ENCODE results near the gene TRIM7. TPM values are rescaled to one million over a fixed set of nuclear protein-coding genes. Genes with fewer than 3 reads are reported as not detected.

The TRIM7 gene
- total RNA-seq, 1 experiment from 2014 or later, result 30.2 TPM

DNA sequence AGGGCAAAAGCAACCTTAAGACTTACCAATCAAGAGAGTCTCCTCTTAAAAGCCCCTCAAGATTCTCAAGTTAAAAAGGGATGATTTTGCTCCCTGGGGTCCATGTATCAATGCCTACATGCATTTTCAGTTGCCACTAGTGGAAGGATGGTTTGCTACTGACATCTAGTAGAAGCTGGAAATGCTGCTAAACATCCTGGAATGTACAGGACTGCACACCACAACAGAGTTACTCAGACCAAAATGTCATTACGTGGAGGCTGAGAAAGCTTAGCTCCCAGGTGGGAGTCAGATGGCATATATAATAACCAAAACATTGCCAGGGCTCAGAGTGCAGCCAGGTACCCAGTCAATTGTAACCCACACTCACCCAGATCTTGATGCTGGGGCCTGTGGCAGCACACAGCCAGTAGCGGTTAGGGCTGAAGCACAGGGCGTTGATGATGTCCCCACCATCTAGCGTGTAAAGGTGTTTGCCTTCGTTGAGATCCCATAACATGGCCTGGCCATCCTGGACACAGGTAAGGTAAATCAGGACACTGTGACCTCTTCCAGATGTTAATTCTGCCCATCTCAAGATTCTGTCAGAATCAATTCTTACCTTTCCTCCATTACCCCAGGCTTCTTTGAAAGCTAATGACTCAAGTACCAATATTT, 32.9 kb upstream of the TRIM7 start:
- H3K9me3 ChIP-seq (ENCODE audit: control insufficient read depth in 1 of 2, insufficient read depth in 1 of 2, low read depth in 1 of 2, low read length in 2 of 2), result no peaks in the 10 kb centered on the region
- H2AFZ ChIP-seq (ENCODE audit: low read depth, low read length, poor library complexity, severe bottlenecking), result no peak overlapping the region
- peaks cover 51 to 74% of the 10 kb centered on the region in 2 experiments for H3K36me3 ChIP-seq (ENCODE audit: control insufficient read depth in 1 of 2, insufficient read depth in 2 of 2, low read length in 2 of 2)
- ChIA-PET POLR2A (no interaction called here), CTCF (no interaction called here), RAD21 (ENCODE audit: low non-redundant PET in 1 of 2, low total read pairs in 2 of 2, uncharacterized antibody in 2 of 2, unreplicated experiment in 2 of 2) (no interaction called here)
- no peak for ATAC-seq
- TF ChIP-seq, protein P1, sequence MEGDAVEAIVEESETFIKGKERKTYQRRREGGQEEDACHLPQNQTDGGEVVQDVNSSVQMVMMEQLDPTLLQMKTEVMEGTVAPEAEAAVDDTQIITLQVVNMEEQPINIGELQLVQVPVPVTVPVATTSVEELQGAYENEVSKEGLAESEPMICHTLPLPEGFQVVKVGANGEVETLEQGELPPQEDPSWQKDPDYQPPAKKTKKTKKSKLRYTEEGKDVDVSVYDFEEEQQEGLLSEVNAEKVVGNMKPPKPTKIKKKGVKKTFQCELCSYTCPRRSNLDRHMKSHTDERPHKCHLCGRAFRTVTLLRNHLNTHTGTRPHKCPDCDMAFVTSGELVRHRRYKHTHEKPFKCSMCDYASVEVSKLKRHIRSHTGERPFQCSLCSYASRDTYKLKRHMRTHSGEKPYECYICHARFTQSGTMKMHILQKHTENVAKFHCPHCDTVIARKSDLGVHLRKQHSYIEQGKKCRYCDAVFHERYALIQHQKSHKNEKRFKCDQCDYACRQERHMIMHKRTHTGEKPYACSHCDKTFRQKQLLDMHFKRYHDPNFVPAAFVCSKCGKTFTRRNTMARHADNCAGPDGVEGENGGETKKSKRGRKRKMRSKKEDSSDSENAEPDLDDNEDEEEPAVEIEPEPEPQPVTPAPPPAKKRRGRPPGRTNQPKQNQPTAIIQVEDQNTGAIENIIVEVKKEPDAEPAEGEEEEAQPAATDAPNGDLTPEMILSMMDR (IDR thresholded peaks at IDR 0.05 in 2 of 3, conservative IDR thresholded peaks at IDR 0.05 in 1 of 3; ENCODE audit: borderline replicate concordance in 1 of 3, insufficient read depth in 1 of 3, low read depth in 2 of 3, low read length in 2 of 3), result no peak
- TF ChIP-seq SP1 (IDR thresholded peaks at IDR 0.05; ENCODE audit: low read depth) (no peak), SIN3A (IDR thresholded peaks at IDR 0.05; ENCODE audit: low read depth) (no peak), ZNF274 (IDR thresholded peaks at IDR 0.05; ENCODE audit: low read depth, low read length) (no peak), JUND (IDR thresholded peaks at IDR 0.05) (no peak), TCF7L2 (IDR thresholded peaks at IDR 0.05; ENCODE audit: borderline replicate concordance, extremely low read depth, insufficient read depth, insufficient read length) (no peak), YY1 (IDR thresholded peaks at IDR 0.05; ENCODE audit: extremely low read depth, insufficient replicate concordance, low read depth, low read length) (no peak), EZH2 (IDR thresholded peaks at IDR 0.05) (no peak), CEBPB (IDR thresholded peaks at IDR 0.05; ENCODE audit: low read depth) (no peak), EGR1 (IDR thresholded peaks at IDR 0.05; ENCODE audit: low read depth) (no peak), SRF (IDR thresholded peaks at IDR 0.05; ENCODE audit: low read depth) (no peak), EZH2phosphoT487 (IDR thresholded peaks at IDR 0.05; ENCODE audit: borderline replicate concordance) (no peak), ELF1 (IDR thresholded peaks at IDR 0.05; ENCODE audit: borderline replicate concordance, low read depth) (no peak), POLR2A (IDR thresholded peaks at IDR 0.05; ENCODE audit: borderline replicate concordance, extremely low read depth, insufficient read depth, insufficient read length) (no peak)
- TF ChIP-seq, protein P2, sequence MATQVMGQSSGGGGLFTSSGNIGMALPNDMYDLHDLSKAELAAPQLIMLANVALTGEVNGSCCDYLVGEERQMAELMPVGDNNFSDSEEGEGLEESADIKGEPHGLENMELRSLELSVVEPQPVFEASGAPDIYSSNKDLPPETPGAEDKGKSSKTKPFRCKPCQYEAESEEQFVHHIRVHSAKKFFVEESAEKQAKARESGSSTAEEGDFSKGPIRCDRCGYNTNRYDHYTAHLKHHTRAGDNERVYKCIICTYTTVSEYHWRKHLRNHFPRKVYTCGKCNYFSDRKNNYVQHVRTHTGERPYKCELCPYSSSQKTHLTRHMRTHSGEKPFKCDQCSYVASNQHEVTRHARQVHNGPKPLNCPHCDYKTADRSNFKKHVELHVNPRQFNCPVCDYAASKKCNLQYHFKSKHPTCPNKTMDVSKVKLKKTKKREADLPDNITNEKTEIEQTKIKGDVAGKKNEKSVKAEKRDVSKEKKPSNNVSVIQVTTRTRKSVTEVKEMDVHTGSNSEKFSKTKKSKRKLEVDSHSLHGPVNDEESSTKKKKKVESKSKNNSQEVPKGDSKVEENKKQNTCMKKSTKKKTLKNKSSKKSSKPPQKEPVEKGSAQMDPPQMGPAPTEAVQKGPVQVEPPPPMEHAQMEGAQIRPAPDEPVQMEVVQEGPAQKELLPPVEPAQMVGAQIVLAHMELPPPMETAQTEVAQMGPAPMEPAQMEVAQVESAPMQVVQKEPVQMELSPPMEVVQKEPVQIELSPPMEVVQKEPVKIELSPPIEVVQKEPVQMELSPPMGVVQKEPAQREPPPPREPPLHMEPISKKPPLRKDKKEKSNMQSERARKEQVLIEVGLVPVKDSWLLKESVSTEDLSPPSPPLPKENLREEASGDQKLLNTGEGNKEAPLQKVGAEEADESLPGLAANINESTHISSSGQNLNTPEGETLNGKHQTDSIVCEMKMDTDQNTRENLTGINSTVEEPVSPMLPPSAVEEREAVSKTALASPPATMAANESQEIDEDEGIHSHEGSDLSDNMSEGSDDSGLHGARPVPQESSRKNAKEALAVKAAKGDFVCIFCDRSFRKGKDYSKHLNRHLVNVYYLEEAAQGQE (IDR thresholded peaks at IDR 0.05; ENCODE audit: low read depth), result no peak
- TF ChIP-seq, protein P3, sequence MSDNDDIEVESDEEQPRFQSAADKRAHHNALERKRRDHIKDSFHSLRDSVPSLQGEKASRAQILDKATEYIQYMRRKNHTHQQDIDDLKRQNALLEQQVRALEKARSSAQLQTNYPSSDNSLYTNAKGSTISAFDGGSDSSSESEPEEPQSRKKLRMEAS (IDR thresholded peaks at IDR 0.05), result no peak
- TF ChIP-seq, protein P4, sequence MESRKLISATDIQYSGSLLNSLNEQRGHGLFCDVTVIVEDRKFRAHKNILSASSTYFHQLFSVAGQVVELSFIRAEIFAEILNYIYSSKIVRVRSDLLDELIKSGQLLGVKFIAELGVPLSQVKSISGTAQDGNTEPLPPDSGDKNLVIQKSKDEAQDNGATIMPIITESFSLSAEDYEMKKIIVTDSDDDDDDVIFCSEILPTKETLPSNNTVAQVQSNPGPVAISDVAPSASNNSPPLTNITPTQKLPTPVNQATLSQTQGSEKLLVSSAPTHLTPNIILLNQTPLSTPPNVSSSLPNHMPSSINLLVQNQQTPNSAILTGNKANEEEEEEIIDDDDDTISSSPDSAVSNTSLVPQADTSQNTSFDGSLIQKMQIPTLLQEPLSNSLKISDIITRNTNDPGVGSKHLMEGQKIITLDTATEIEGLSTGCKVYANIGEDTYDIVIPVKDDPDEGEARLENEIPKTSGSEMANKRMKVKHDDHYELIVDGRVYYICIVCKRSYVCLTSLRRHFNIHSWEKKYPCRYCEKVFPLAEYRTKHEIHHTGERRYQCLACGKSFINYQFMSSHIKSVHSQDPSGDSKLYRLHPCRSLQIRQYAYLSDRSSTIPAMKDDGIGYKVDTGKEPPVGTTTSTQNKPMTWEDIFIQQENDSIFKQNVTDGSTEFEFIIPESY (IDR thresholded peaks at IDR 0.05; ENCODE audit: extremely low read depth, insufficient replicate concordance, low read length), result no peak
- TF ChIP-seq, protein P5, sequence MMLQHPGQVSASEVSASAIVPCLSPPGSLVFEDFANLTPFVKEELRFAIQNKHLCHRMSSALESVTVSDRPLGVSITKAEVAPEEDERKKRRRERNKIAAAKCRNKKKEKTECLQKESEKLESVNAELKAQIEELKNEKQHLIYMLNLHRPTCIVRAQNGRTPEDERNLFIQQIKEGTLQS (IDR thresholded peaks at IDR 0.05), result no peak
- no peak overlapping the region for H3K4me3 ChIP-seq (replicated peaks in 1 of 2; ENCODE audit: low read depth in 1 of 2, low read length in 2 of 2)
- peaks cover 53% of the 10 kb centered on the region; the same call in 1 of the 2 replicates for H4K20me1 ChIP-seq (ENCODE audit: insufficient read depth)
- peaks cover 62% of the 10 kb centered on the region for H3K79me2 ChIP-seq (ENCODE audit: insufficient read depth, low read length)
- no TSS peak for BruUV-seq (replicated peaks)
- no peaks in the 10 kb centered on the region for H3K9me2 ChIP-seq (ENCODE audit: insufficient read depth)
- H3K27me3 ChIP-seq (ENCODE audit: insufficient read depth, low read length), result no peaks in the 10 kb centered on the region
- intact Hi-C loops (cut with micrococcal nuclease), result no loop called here
- no peak overlapping the region for H3K9ac ChIP-seq (ENCODE audit: low read length)
- no peak overlapping the region for H3K27ac ChIP-seq (ENCODE audit: low read depth, low read length)
- no peak for DNase-seq (ENCODE audit: low read depth, low spot score)
- H3K4me1 ChIP-seq (ENCODE audit: control insufficient read depth in 1 of 2, insufficient read depth in 2 of 2, low read length in 2 of 2), result peaks cover 7 to 18% of the 10 kb centered on the region in 2 experiments
- no peak overlapping the region for H3K4me2 ChIP-seq (ENCODE audit: low read length)

Measured in HCT116 (cell line).